Activated CD8-positive, alpha-beta T cell treated with anti-CD3 and anti-CD28 coated beads for 36 hours (primary cell): Measurements from ENCODE around the gene LRMDA. TPM values are rescaled to one million over a fixed set of nuclear protein-coding genes. Genes with fewer than 3 reads are reported as not detected.

Experiments
- ATAC-seq: fragments of 200-7000 bp; cut with Tn5 transposase; one replicate; pipeline ENCODE4 v1.10.0; 2021; ENCODE audit warnings: mild to moderate bottlenecking, moderate library complexity
- CTCF ChIA-PET: fragments of 350-600 bp; sonication (Branson Sonifier 250); formaldehyde crosslinking; loops from one replicate; lab custom pipeline; 2021; ENCODE audit warnings: antibody characterized with exemption; lab: Charles Lee
- POLR2A ChIA-PET: fragments of 350-600 bp; sonication (Branson Sonifier 250); formaldehyde crosslinking; loops from one replicate; lab custom pipeline; 2021; ENCODE audit warnings: antibody characterized with exemption; lab: Charles Lee
- DNase-seq: peaks from one replicate; pipeline ENCODE4 v3.0.0-alpha.2; 2020
- H3K27ac Mint-ChIP-seq: one replicate; pipeline ENCODE4 v1.8.0; 2021; ENCODE audit warnings: mild to moderate bottlenecking, mixed read lengths
- H3K27me3 Mint-ChIP-seq: one replicate; pipeline ENCODE4 v1.8.0; 2021; ENCODE audit warnings: mixed read lengths
- H3K36me3 Mint-ChIP-seq: one replicate; pipeline ENCODE4 v1.8.0; 2021; ENCODE audit warnings: low read depth, mixed read lengths
- H3K4me1 Mint-ChIP-seq: one replicate; pipeline ENCODE4 v1.8.0; 2021; ENCODE audit warnings: low read depth, mixed read lengths
- H3K4me3 Mint-ChIP-seq: one replicate; pipeline ENCODE4 v1.8.0; 2021; ENCODE audit warnings: mild to moderate bottlenecking, moderate library complexity, mixed read lengths
- H3K9me3 Mint-ChIP-seq: one replicate; pipeline ENCODE4 v1.8.0; 2021; ENCODE audit warnings: mixed read lengths
- CTCF ChIP-seq: fragments of 200-600 bp; IDR thresholded peaks from one replicate; pipeline ENCODE4 v1.8.0; 2022; ENCODE audit warnings: antibody characterized with exemption, mild to moderate bottlenecking
- intact Hi-C: fragments of 100-400 bp; cut with micrococcal nuclease; formaldehyde crosslinking; loops from one replicate; pipeline ENCODE4 v1.10.0; 2022
- total RNA-seq, 2 experiments: library from RNA; stranded (reverse); gene quantifications; one replicate each; pipeline ENCODE4 v1.2.3, GENCODE V29; 2021

Gene LRMDA
- total RNA-seq, 2 experiments from 2014 or later: not detected

- ATAC-seq (no peak), DNase-seq (no peak)
- Mint-ChIP-seq H3K9me3 (no peaks in the 10 kb centered on the region), H3K27ac (no peak overlapping the region), H3K4me3 (no peak overlapping the region), H3K36me3 (no peaks in the 10 kb centered on the region), H3K27me3 (peaks cover 22% of the 10 kb centered on the region), H3K4me1 (peaks cover under 1% of the 10 kb centered on the region)
- CTCF ChIA-PET: no interaction called here
- intact Hi-C loops: no loop called here
- TF ChIP-seq CTCF: no peak
- POLR2A ChIA-PET: no interaction called here
Measured at GRCh38 chr10:75425291-75426079, 5.9 kb upstream of the LRMDA start.

- Mint-ChIP-seq H3K27ac (no peak overlapping the region), H3K27me3 (peaks cover 30% of the 10 kb centered on the region)
- intact Hi-C loops: no loop called here
Measured at GRCh38 chr10:75426880-75427279, 4.5 kb upstream of the LRMDA start.

GRCh38 chr10:75427951-75428350 is 3.5 kb upstream of the LRMDA start:
- ATAC-seq (no peak), DNase-seq (no peak)
- CTCF ChIA-PET: no interaction called here
- intact Hi-C loops: no loop called here
- H3K4me3 Mint-ChIP-seq: no peak overlapping the region
- peaks cover 2% of the 10 kb centered on the region for H3K4me1 Mint-ChIP-seq
- H3K27me3 Mint-ChIP-seq: peaks cover 37% of the 10 kb centered on the region
- TF ChIP-seq CTCF: no peak
- POLR2A ChIA-PET: no interaction called here
- no peaks in the 10 kb centered on the region for H3K36me3 Mint-ChIP-seq
- H3K27ac Mint-ChIP-seq: no peak overlapping the region
- H3K9me3 Mint-ChIP-seq: no peaks in the 10 kb centered on the region

More at GRCh38 chr10:75426880-75427279, 4.5 kb upstream of the LRMDA start:
- CTCF ChIA-PET: no interaction called here
- peaks cover 2% of the 10 kb centered on the region for H3K4me1 Mint-ChIP-seq
- H3K9me3 Mint-ChIP-seq: no peaks in the 10 kb centered on the region
- TF ChIP-seq CTCF: no peak
- DNase-seq: no peak
- H3K4me3 Mint-ChIP-seq: no peak overlapping the region
- ATAC-seq: no peak
- POLR2A ChIA-PET: no interaction called here
- no peaks in the 10 kb centered on the region for H3K36me3 Mint-ChIP-seq

- ChIA-PET CTCF (no interaction called here), POLR2A (interaction anchor here (0.6 kb wide), 1 partner anchor 688 kb away, joined by 4 read pairs; no protein-coding TSS in a partner anchor)
- no peak overlapping the region for H3K4me3 Mint-ChIP-seq
- H3K36me3 Mint-ChIP-seq: no peaks in the 10 kb centered on the region
- H3K4me1 Mint-ChIP-seq: peaks cover 2% of the 10 kb centered on the region
- DNase-seq (no peak), ATAC-seq (no peak)
- H3K9me3 Mint-ChIP-seq: no peaks in the 10 kb centered on the region
- peaks cover 42% of the 10 kb centered on the region for H3K27me3 Mint-ChIP-seq
- TF ChIP-seq CTCF: no peak
- no peak overlapping the region for H3K27ac Mint-ChIP-seq
- intact Hi-C loops: no loop called here
Measured at GRCh38 chr10:75428434-75429158, 2.8 kb upstream of the LRMDA start.
